Activated T-cell treated with anti-CD3 and anti-CD28 coated beads, Interleukin-2, amount 50 U/mL, for 72 hours (primary cell): Measurements from ENCODE around the gene CLNK. TPM values are rescaled to one million over a fixed set of nuclear protein-coding genes. Genes with fewer than 3 reads are reported as not detected.

ENCODE experiments used
- ATAC-seq, 2 donors: fragments of 150-1000 bp; cut with Tn5 transposase; replicated peaks in 1 of 2; 2 replicates each; pipeline ENCODE4 v1.10.0; 2021; ENCODE audit warnings: moderate library complexity in 2 of 2, mild to moderate bottlenecking in 1 of 2
- DNase-seq, 2 donors: peaks; one replicate each; pipeline ENCODE4 v3.0.0; 2021 to 2022; ENCODE audit warnings: mixed read lengths in 1 of 2
- H3K27ac Mint-ChIP-seq: one replicate; pipeline ENCODE4 v1.8.0; 2022; ENCODE audit warnings: mild to moderate bottlenecking, moderate library complexity, mixed read lengths
- H3K27me3 Mint-ChIP-seq: one replicate; pipeline ENCODE4 v1.8.0; 2022; ENCODE audit warnings: low read depth, mixed read lengths
- H3K36me3 Mint-ChIP-seq, 2 donors: one replicate each; pipeline ENCODE4 v1.8.0; 2022; ENCODE audit warnings: mixed read lengths in 2 of 2, mild to moderate bottlenecking in 1 of 2; ENCODE audit not compliant: insufficient read depth in 2 of 2
- H3K4me1 Mint-ChIP-seq: one replicate; pipeline ENCODE4 v1.8.0; 2022; ENCODE audit warnings: low read depth, mixed read lengths
- H3K4me3 Mint-ChIP-seq, 2 donors: one replicate each; pipeline ENCODE4 v1.8.0; 2022; ENCODE audit warnings: mild to moderate bottlenecking in 2 of 2, mixed read lengths in 2 of 2, moderate library complexity in 2 of 2
- H3K9me3 Mint-ChIP-seq, 2 donors: one replicate each; pipeline ENCODE4 v1.8.0; 2022; ENCODE audit warnings: mixed read lengths in 2 of 2
- total RNA-seq, 2 donors: library from RNA; stranded (reverse); gene quantifications; one replicate each; pipeline ENCODE4 v1.2.3, GENCODE V29; 2022

CLNK gene
- total RNA-seq, 2 donors from 2014 or later, result 0.05 to 0.55 TPM

GRCh38 chr4:10590896-10591295, 93.7 kb downstream of the CLNK start:
- peaks cover 27% of the 10 kb centered on the region for H3K4me1 Mint-ChIP-seq
- no peaks in the 10 kb centered on the region for H3K27me3 Mint-ChIP-seq
- no peaks in the 10 kb centered on the region for H3K36me3 Mint-ChIP-seq
- no peak overlapping the region for H3K27ac Mint-ChIP-seq
- ATAC-seq, result no peak
- H3K9me3 Mint-ChIP-seq, result no peaks in the 10 kb centered on the region
- H3K4me3 Mint-ChIP-seq, result no peak overlapping the region
- no peak for DNase-seq

GRCh38 chr4:10589799-10590198, 94.8 kb downstream of the CLNK start:
- Mint-ChIP-seq H3K9me3 (no peaks in the 10 kb centered on the region), H3K27ac (no peak overlapping the region), H3K4me3 (no peak overlapping the region), H3K4me1 (peaks cover 27% of the 10 kb centered on the region), H3K36me3 (no peaks in the 10 kb centered on the region), H3K27me3 (no peaks in the 10 kb centered on the region)
- no peak for DNase-seq
- ATAC-seq, result no peak

GRCh38 chr4:10589321-10589720, 95.2 kb downstream of the CLNK start:
- Mint-ChIP-seq H3K27ac (no peak overlapping the region), H3K36me3 (no peaks in the 10 kb centered on the region), H3K4me3 (no peak overlapping the region), H3K9me3 (no peaks in the 10 kb centered on the region), H3K27me3 (no peaks in the 10 kb centered on the region), H3K4me1 (peaks cover 32% of the 10 kb centered on the region)
- DNase-seq (no peak), ATAC-seq (no peak)

- H3K27me3 Mint-ChIP-seq, result no peaks in the 10 kb centered on the region
- H3K4me1 Mint-ChIP-seq, result peaks cover 40% of the 10 kb centered on the region
- no peaks in the 10 kb centered on the region for H3K36me3 Mint-ChIP-seq
- no peak overlapping the region for H3K27ac Mint-ChIP-seq
- H3K9me3 Mint-ChIP-seq, result no peaks in the 10 kb centered on the region
- peak; percentile 39 to 53 for ATAC-seq
- H3K4me3 Mint-ChIP-seq, result peak overlapping the region in 1 of 2 donors; percentile 33
- DNase-seq, result peak; percentile 10 to 11
Measured at GRCh38 chr4:10587697-10588096, 96.9 kb downstream of the CLNK start.

GRCh38 chr4:10587296-10587695, 97.3 kb downstream of the CLNK start:
- Mint-ChIP-seq H3K36me3 (no peaks in the 10 kb centered on the region), H3K4me1 (peaks cover 40% of the 10 kb centered on the region), H3K27ac (no peak overlapping the region), H3K4me3 (no peak overlapping the region), H3K27me3 (no peaks in the 10 kb centered on the region), H3K9me3 (no peaks in the 10 kb centered on the region)
- DNase-seq, result no peak
- no peak for ATAC-seq

- peaks cover 5% of the 10 kb centered on the region for H3K27me3 Mint-ChIP-seq
- peaks cover 24% of the 10 kb centered on the region for H3K4me1 Mint-ChIP-seq
- H3K36me3 Mint-ChIP-seq, result no peaks in the 10 kb centered on the region
- peak overlapping the region; percentile 60 for H3K27ac Mint-ChIP-seq
- peak overlapping the region in 1 of 2 donors; percentile 6 for H3K4me3 Mint-ChIP-seq
- no peaks in the 10 kb centered on the region for H3K9me3 Mint-ChIP-seq
- DNase-seq (no peak), ATAC-seq (no peak)
Measured at GRCh38 chr4:10584042-10584441, 100.5 kb downstream of the CLNK start.

GRCh38 chr4:10582951-10583350, 101.6 kb downstream of the CLNK start:
- ATAC-seq (no peak), DNase-seq (no peak)
- H3K27ac Mint-ChIP-seq, result no peak overlapping the region
- no peaks in the 10 kb centered on the region for H3K36me3 Mint-ChIP-seq
- H3K4me3 Mint-ChIP-seq, result no peak overlapping the region
- H3K27me3 Mint-ChIP-seq, result peaks cover 5% of the 10 kb centered on the region
- no peaks in the 10 kb centered on the region for H3K9me3 Mint-ChIP-seq
- peaks cover 23% of the 10 kb centered on the region for H3K4me1 Mint-ChIP-seq

- no peaks in the 10 kb centered on the region for H3K9me3 Mint-ChIP-seq
- DNase-seq (peak; percentile 10), ATAC-seq (no peak)
- no peaks in the 10 kb centered on the region for H3K36me3 Mint-ChIP-seq
- H3K4me1 Mint-ChIP-seq, result peaks cover 19% of the 10 kb centered on the region
- H3K27me3 Mint-ChIP-seq, result peaks cover 5% of the 10 kb centered on the region
- H3K27ac Mint-ChIP-seq, result no peak overlapping the region
- no peak overlapping the region for H3K4me3 Mint-ChIP-seq
Measured at GRCh38 chr4:10582059-10582686, 102.4 kb downstream of the CLNK start.

GRCh38 chr4:10581022-10581421, 103.5 kb downstream of the CLNK start:
- peaks cover 22% of the 10 kb centered on the region for H3K4me1 Mint-ChIP-seq
- H3K36me3 Mint-ChIP-seq, result no peaks in the 10 kb centered on the region
- H3K27me3 Mint-ChIP-seq, result peaks cover 5% of the 10 kb centered on the region
- H3K27ac Mint-ChIP-seq, result no peak overlapping the region
- no peaks in the 10 kb centered on the region for H3K9me3 Mint-ChIP-seq
- no peak overlapping the region for H3K4me3 Mint-ChIP-seq
- ATAC-seq (no peak), DNase-seq (no peak)

GRCh38 chr4:10579648-10580047, 104.9 kb downstream of the CLNK start:
- no peak overlapping the region for H3K4me3 Mint-ChIP-seq
- H3K9me3 Mint-ChIP-seq, result no peaks in the 10 kb centered on the region
- DNase-seq, result no peak
- no peak overlapping the region for H3K27ac Mint-ChIP-seq
- H3K36me3 Mint-ChIP-seq, result no peaks in the 10 kb centered on the region
- H3K4me1 Mint-ChIP-seq, result peaks cover 20% of the 10 kb centered on the region
- H3K27me3 Mint-ChIP-seq, result peaks cover 13% of the 10 kb centered on the region
- no peak for ATAC-seq

- Mint-ChIP-seq H3K36me3 (no peaks in the 10 kb centered on the region), H3K4me1 (peaks cover 8% of the 10 kb centered on the region), H3K4me3 (no peak overlapping the region), H3K9me3 (no peaks in the 10 kb centered on the region), H3K27me3 (peaks cover 13% of the 10 kb centered on the region), H3K27ac (no peak overlapping the region)
- ATAC-seq, result no peak
- no peak for DNase-seq
Measured at GRCh38 chr4:10577508-10578426, 106.8 kb downstream of the CLNK start.

GRCh38 chr4:10577018-10577417, 107.5 kb downstream of the CLNK start:
- no peaks in the 10 kb centered on the region for H3K36me3 Mint-ChIP-seq
- H3K4me1 Mint-ChIP-seq, result peaks cover 8% of the 10 kb centered on the region
- peaks cover 13% of the 10 kb centered on the region for H3K27me3 Mint-ChIP-seq
- H3K27ac Mint-ChIP-seq, result no peak overlapping the region
- H3K9me3 Mint-ChIP-seq, result no peaks in the 10 kb centered on the region
- ATAC-seq (no peak), DNase-seq (peak in 1 of 2 donors; percentile 5)
- no peak overlapping the region for H3K4me3 Mint-ChIP-seq

GRCh38 chr4:10576236-10576635, 108.3 kb downstream of the CLNK start:
- H3K4me3 Mint-ChIP-seq, result no peak overlapping the region
- H3K27ac Mint-ChIP-seq, result no peak overlapping the region
- H3K27me3 Mint-ChIP-seq, result peaks cover 13% of the 10 kb centered on the region
- no peaks in the 10 kb centered on the region for H3K36me3 Mint-ChIP-seq
- no peak for ATAC-seq
- no peaks in the 10 kb centered on the region for H3K9me3 Mint-ChIP-seq
- peaks cover 8% of the 10 kb centered on the region for H3K4me1 Mint-ChIP-seq
- DNase-seq, result no peak
